Right lobe of liver (tissue), 4 donors: ENCODE results near the gene CCDC71.

ENCODE experiments used
- POLR2A ChIP-seq: fragments of 450-650 bp; IDR thresholded peaks from one replicate; pipeline ENCODE4 v1.6.1; 2017; ENCODE audit warnings: antibody characterized with exemption, mild to moderate bottlenecking
- TF ChIP-seq, protein P1 (sequence below), 4 donors: fragments of 200-600 bp in 3 of 4; fragments of 450-650 bp in 1 of 4; IDR thresholded peaks; one replicate each; pipeline versions ENCODE4 v1.5.1 to v1.8.0; 2016 to 2022; ENCODE audit warnings: antibody characterized with exemption in 4 of 4, mild to moderate bottlenecking in 2 of 4
- donor health status: DM: no; HTN: no; CAD: no.
- donor health status: DM: no; HTN: no; CAD: no.
- donor health status: DM: no; HTN: yes; CAD: no.

DNA sequence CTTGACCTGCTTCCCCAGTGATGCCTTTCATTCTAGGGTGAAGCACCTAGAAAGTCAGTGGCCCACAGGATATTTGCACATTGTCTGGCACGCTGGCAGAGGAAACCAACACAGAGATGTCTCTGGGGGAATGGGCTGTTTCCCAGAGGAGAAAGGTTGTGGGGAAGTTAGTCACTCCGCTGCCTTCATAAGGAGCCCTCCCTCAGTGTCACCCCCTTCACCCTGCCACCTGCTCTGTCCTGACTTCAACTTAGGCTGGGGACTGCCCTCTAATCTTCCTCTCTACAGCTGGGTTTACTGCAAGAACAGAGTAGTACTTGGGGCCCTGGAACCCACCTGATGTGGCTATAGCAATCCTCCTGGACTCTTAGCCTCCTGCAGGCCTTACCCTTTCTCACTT is 10.9 kb upstream of the CCDC71 start:
- TF ChIP-seq POLR2A: no peak
- TF ChIP-seq, protein P1, sequence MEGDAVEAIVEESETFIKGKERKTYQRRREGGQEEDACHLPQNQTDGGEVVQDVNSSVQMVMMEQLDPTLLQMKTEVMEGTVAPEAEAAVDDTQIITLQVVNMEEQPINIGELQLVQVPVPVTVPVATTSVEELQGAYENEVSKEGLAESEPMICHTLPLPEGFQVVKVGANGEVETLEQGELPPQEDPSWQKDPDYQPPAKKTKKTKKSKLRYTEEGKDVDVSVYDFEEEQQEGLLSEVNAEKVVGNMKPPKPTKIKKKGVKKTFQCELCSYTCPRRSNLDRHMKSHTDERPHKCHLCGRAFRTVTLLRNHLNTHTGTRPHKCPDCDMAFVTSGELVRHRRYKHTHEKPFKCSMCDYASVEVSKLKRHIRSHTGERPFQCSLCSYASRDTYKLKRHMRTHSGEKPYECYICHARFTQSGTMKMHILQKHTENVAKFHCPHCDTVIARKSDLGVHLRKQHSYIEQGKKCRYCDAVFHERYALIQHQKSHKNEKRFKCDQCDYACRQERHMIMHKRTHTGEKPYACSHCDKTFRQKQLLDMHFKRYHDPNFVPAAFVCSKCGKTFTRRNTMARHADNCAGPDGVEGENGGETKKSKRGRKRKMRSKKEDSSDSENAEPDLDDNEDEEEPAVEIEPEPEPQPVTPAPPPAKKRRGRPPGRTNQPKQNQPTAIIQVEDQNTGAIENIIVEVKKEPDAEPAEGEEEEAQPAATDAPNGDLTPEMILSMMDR (IDR thresholded peaks at IDR 0.05): no peak
